AG09309 (cell line): ENCODE results near the gene MGAT3.

Experiments
- DNase-seq: peaks from one replicate; pipeline ENCODE4 v3.0.0-alpha.2; 2010; ENCODE audit warnings: low read depth
- H3K4me3 ChIP-seq: 2 replicates; pipeline ENCODE4 v1.5.1; 2011; ENCODE audit warnings: mild to moderate bottlenecking, low read depth, low read length, moderate library complexity; ENCODE audit not compliant: control insufficient read depth
- TF ChIP-seq, protein P1 (sequence below): IDR thresholded peaks from 2 replicates; pipeline ENCODE4 v1.5.1; 2011; ENCODE audit warnings: mild to moderate bottlenecking, low read depth, low read length, inconsistent platforms; ENCODE audit not compliant: insufficient read depth, control insufficient read depth; ENCODE audit errors: missing control alignments

MGAT3 gene

DNA sequence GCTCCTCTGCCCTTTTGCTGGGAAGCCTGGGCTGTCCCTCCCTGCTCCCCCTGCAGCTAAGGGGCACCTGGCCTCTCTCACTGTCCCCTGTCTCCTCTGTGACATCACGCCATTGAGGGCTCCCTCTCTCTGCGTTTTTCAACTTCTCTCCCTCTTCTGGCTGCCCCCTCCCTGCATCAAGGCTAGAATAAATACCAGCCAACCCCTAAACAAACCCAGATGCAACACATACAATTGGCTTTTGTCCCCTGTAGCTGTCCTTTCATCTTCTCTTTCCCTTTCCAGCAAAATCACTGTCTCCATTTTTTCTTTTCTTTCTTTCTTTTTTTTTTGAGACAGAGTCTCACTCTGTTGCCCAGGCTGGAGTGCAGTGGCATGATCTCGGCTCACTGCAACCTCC, 42.0 kb downstream of the MGAT3 start:
- H3K4me3 ChIP-seq, result no peak overlapping the region
- no peak for DNase-seq
- TF ChIP-seq, protein P1, sequence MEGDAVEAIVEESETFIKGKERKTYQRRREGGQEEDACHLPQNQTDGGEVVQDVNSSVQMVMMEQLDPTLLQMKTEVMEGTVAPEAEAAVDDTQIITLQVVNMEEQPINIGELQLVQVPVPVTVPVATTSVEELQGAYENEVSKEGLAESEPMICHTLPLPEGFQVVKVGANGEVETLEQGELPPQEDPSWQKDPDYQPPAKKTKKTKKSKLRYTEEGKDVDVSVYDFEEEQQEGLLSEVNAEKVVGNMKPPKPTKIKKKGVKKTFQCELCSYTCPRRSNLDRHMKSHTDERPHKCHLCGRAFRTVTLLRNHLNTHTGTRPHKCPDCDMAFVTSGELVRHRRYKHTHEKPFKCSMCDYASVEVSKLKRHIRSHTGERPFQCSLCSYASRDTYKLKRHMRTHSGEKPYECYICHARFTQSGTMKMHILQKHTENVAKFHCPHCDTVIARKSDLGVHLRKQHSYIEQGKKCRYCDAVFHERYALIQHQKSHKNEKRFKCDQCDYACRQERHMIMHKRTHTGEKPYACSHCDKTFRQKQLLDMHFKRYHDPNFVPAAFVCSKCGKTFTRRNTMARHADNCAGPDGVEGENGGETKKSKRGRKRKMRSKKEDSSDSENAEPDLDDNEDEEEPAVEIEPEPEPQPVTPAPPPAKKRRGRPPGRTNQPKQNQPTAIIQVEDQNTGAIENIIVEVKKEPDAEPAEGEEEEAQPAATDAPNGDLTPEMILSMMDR, result no peak

DNA sequence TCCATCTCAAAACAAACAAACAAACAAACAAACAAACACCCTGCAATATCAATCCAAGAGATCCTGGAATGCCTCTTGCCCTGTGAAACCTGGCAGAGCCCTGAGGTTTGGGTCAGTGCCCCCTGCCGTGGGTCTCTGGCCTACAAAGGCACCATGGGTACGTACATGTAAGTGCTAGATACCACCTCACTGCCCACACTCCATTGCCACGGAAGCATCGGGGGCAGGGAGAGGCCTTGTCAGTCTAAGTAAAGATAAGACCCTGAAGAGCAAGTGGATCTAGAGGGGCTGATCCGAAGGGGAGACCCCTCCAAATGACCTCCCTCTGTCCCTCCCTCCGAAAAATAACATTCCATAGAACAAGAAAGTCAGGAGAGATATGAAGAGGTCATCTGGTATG, 43.3 kb downstream of the MGAT3 start:
- TF ChIP-seq, protein P1, result no peak
- H3K4me3 ChIP-seq, result no peak overlapping the region
- no peak for DNase-seq

- no peak for DNase-seq
- peak overlapping the region; percentile 71 for H3K4me3 ChIP-seq
- TF ChIP-seq, protein P1, result no peak
Measured at GRCh38 chr22:39501644-39502108, 44.9 kb downstream of the MGAT3 start.

DNA sequence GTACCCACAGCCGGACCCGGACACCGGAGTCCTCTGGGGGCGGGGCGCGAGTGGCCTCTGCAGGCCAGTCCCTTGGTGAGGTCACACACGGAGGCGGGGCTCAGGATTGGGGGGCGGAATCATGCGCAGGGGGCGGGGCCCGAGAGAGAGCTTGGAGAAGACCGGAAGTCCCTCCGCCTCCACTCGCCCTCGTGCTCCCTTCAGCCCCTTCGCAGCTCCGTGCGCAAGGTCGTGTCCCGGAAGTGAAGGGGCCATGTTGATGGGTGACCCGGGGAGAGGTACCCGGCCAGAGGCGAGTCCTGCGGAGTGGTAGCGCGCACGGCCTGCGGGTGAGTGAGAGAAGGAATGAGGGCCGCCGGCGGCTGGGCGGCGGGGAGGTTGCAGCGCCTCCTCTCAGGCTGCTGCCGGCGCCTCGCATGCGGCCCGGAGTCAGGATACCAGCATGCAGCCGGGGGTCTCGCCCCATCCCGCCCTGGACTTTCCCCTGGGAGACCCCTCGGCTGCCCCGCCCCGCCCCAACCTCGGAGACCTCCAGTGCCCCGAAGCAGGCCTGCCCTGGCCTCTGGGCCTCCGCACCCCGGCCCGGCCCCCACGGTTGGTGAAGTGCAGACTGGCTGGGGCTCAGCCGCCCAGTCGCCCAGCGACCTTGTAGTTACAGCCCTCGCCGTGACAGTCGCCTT, 45.4 kb downstream of the MGAT3 start, which contains the start of gene MIEF1:
TSS of gene MIEF1 (plus strand) at position 182 of the 680 bp plus-strand sequence. CDS start 9,005 bp downstream, outside the sequence.
- peak; percentile 67 for DNase-seq

DNA sequence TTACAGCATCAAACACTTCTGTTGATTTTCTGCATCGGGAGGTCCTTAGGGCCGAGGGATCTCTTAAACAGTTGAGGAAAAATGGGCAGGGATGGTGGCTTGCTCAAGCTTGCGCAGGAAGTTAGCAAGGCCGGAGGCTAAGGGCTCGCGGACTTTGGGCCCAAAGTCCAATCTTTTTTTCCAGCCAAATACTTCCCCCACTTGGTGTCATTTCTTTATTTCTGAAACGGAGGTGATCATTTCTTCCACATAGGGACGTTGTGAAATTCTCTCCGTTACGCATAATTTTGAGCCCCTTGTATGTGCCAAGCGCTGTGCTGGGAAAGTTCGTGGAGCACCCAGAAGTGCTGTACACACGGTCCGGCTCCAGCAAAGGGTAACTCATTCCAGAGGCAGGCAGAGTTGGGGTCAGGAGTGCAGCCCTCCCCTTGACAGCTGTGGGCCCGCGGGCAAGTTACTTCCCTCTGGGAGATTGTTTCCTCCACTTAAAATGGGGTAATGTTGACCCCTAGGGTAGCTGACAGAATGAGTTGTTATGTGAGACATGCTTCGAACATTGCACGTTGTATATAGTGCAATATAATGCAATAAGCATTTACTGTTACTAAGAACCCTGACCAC, 46.1 kb downstream of the MGAT3 start:
- no peak for DNase-seq

More for the DNA sequence above, 45.4 kb downstream of the MGAT3 start, which contains the start of gene MIEF1:
- H3K4me3 ChIP-seq, result peak within 1 kb of the TSS; percentile 71
- TF ChIP-seq, protein P1, result no peak

DNA sequence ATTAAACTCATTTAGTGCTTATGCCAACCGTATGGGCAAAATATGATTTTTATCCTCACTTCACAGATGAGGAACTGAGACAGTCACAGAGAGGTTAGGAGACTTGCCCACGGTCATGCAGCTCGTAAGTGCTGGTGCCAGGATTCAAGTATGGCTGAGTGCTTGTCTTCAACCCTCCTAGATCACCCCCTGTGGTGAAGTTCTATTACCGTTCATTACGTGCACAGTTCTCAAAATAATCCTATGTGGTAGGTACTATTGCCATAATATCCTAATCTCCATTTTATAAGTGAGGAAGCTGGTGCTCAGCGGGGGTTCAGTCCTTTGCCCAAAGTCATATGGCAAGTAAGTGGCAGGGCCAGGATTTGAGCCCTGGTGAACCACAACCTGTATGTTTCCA, 46.8 kb downstream of the MGAT3 start:
- DNase-seq, result no peak
- H3K4me3 ChIP-seq, result peak overlapping the region; percentile 71; the same call in 1 of the 2 replicates
- TF ChIP-seq, protein P1, result no peak

More for the DNA sequence above, 46.1 kb downstream of the MGAT3 start:
- TF ChIP-seq, protein P1, result no peak
- peak overlapping the region; percentile 71 for H3K4me3 ChIP-seq
